ENCODE data around the gene FUZ.

- TF ChIP-seq CTCF (IDR thresholded peaks at IDR 0.05), result no peak
- no peak for TF ChIP-seq POLR2A (IDR thresholded peaks at IDR 0.05)
Measured at GRCh38 chr19:49851456-49852259, 38.6 kb upstream of the FUZ start.

Data from esophagus squamous epithelium (tissue), 4 donors.